IPS-15b (cell line): Measurements from ENCODE around the gene RBM45.

ENCODE experiments used
- H3K27me3 ChIP-seq: one replicate; pipeline ENCODE4 v1.6.1; 2013; ENCODE audit warnings: low read length; ENCODE audit not compliant: control insufficient read depth, insufficient read depth
- H3K36me3 ChIP-seq: one replicate; pipeline ENCODE4 v1.6.1; 2013; ENCODE audit warnings: low read length; ENCODE audit not compliant: control insufficient read depth, insufficient read depth
- H3K4me1 ChIP-seq: one replicate; pipeline ENCODE4 v1.6.1; 2013; ENCODE audit warnings: mild to moderate bottlenecking, low read length; ENCODE audit not compliant: control insufficient read depth, insufficient read depth
- H3K4me3 ChIP-seq: one replicate; pipeline ENCODE4 v1.5.1; 2013; ENCODE audit warnings: low read depth, low read length
- H3K9ac ChIP-seq: one replicate; pipeline ENCODE4 v1.6.1; 2013; ENCODE audit warnings: low read depth, mild to moderate bottlenecking, low read length
- H3K9me3 ChIP-seq: one replicate; pipeline ENCODE4 v1.6.1; 2013; ENCODE audit warnings: mild to moderate bottlenecking, low read length; ENCODE audit not compliant: control insufficient read depth, insufficient read depth

The RBM45 gene

DNA sequence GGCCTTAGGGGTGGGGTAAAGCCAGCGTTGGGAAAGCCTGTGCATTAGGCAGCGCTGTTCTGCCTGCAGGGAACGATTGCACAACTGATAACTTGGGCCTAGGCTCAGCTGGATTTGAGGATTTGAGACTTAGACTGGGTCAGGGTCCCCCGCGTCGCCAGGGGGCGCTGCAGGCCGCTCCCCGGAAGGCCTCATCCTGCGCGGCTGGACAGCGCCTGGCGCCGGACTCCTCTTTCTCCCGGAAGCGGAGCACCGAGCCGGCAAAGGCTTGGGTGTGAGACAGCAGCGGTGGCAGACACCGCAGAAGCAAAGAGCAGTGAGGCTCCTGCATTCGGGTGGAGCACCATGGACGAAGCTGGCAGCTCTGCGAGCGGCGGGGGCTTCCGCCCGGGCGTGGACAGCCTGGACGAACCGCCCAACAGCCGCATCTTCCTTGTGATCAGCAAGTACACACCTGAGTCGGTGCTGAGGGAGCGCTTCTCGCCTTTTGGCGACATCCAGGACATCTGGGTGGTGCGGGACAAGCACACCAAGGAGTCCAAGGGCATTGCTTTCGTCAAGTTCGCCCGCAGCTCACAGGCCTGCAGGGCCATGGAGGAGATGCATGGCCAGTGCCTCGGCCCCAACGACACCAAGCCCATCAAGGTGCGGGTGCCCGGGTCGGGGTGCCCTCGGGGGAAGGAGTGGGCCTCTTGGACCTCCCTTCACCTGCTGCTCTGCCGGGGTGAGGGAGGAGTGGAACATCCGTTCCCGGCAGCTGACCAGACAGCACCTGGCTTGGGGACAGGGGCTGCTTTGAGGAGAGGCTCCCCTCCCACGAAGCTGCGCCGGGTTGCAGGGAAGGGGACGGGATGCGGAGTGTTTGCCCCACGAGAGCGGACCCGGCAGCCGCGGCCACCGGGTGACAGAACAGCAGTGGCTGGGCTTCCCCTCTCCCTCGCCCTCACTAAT, at the start of gene RBM45:
Gene RBM45, plus strand, starts transcription at position 236 of the 951 bp plus-strand sequence. Its CDS starts 110 bp downstream, at position 346.
- H3K4me3 ChIP-seq: peak within 1 kb of the TSS; percentile 98
- peak within 1 kb of the TSS; percentile 81 for H3K9ac ChIP-seq
- H3K27me3 ChIP-seq: no peaks in the 10 kb centered on the region
- no peaks in the 10 kb centered on the region for H3K4me1 ChIP-seq
- no peaks in the 10 kb centered on the region for H3K36me3 ChIP-seq
- no peaks in the 10 kb centered on the region for H3K9me3 ChIP-seq

DNA sequence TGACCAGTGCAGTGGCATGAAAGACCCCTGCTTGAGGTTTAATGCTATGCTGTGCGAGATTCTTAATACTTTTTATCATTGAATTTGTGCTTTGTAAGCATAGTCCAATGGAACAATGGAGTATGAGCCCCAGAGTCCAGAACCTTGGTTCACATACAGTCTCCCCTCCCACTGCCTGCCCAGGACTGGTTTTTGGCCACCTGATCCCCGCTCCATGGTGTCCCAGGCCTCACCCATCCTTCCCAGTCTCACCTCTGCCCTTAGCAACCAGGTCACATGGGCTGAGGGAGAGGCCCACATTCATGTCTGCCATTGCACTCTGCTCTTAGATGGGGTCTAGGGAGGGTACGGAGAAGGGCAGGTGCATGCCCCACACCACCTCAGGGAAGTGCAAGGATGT, 45.9 kb upstream of the RBM45 start:
- Histone ChIP-seq H3K27me3 (peaks cover 7% of the 10 kb centered on the region), H3K9ac (no peak overlapping the region), H3K4me1 (no peaks in the 10 kb centered on the region), H3K9me3 (no peaks in the 10 kb centered on the region), H3K36me3 (no peaks in the 10 kb centered on the region), H3K4me3 (no peak overlapping the region)

- Histone ChIP-seq H3K36me3 (no peaks in the 10 kb centered on the region), H3K9me3 (no peaks in the 10 kb centered on the region), H3K4me3 (no peak overlapping the region), H3K9ac (no peak overlapping the region), H3K27me3 (peaks cover 15% of the 10 kb centered on the region), H3K4me1 (no peaks in the 10 kb centered on the region)
These were observed 45.2 kb upstream of the RBM45 start for GRCh38 chr2:178066890-178067669.

DNA sequence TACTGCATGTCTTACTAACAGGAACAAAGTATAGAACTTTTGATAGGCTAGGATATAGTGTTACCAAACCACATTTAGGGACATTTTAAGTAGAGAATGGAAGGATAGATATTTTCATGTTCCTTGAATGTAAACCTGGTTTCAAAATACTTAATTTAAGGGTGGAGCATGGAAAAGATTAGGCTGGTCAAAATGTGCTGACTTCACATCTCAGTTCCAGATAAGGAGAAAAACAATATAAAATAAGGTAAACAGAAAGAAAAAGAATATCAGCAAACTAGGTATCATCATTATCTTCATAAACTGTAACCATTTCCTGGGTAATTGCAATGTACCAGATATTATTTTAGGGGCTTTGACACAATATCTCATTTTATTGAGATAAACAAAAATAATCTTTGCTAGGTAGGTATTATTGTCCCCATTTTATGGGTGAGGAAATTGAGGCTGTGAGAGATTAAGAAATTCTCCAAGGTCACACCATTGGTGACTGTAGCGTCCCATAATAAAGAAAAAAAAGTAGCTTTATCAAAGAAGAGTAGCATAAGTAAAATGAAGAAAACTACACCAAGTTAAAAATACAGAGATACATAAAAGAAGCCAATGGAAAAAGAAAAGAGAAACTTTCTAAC, 43.3 kb upstream of the RBM45 start:
- Histone ChIP-seq H3K9ac (no peak overlapping the region), H3K36me3 (no peaks in the 10 kb centered on the region), H3K4me1 (no peaks in the 10 kb centered on the region), H3K27me3 (peaks cover 28% of the 10 kb centered on the region), H3K4me3 (no peak overlapping the region), H3K9me3 (no peaks in the 10 kb centered on the region)

- H3K4me3 ChIP-seq: no peak overlapping the region
- no peak overlapping the region for H3K9ac ChIP-seq
- no peaks in the 10 kb centered on the region for H3K4me1 ChIP-seq
- no peaks in the 10 kb centered on the region for H3K9me3 ChIP-seq
- H3K36me3 ChIP-seq: no peaks in the 10 kb centered on the region
- peaks cover 34% of the 10 kb centered on the region for H3K27me3 ChIP-seq
These were observed 42.7 kb upstream of the RBM45 start for GRCh38 chr2:178069551-178069950.

- H3K4me3 ChIP-seq: no peak overlapping the region
- H3K9ac ChIP-seq: no peak overlapping the region
- no peaks in the 10 kb centered on the region for H3K9me3 ChIP-seq
- H3K27me3 ChIP-seq: peaks cover 38% of the 10 kb centered on the region
- H3K36me3 ChIP-seq: no peaks in the 10 kb centered on the region
- H3K4me1 ChIP-seq: no peaks in the 10 kb centered on the region
These were observed 41.4 kb upstream of the RBM45 start for GRCh38 chr2:178070824-178071223.

GRCh38 chr2:178072000-178072382, 40.2 kb upstream of the RBM45 start:
- Histone ChIP-seq H3K4me1 (no peaks in the 10 kb centered on the region), H3K36me3 (no peaks in the 10 kb centered on the region), H3K9ac (no peak overlapping the region), H3K4me3 (peak overlapping the region; percentile 63), H3K9me3 (no peaks in the 10 kb centered on the region), H3K27me3 (peaks cover 38% of the 10 kb centered on the region)

DNA sequence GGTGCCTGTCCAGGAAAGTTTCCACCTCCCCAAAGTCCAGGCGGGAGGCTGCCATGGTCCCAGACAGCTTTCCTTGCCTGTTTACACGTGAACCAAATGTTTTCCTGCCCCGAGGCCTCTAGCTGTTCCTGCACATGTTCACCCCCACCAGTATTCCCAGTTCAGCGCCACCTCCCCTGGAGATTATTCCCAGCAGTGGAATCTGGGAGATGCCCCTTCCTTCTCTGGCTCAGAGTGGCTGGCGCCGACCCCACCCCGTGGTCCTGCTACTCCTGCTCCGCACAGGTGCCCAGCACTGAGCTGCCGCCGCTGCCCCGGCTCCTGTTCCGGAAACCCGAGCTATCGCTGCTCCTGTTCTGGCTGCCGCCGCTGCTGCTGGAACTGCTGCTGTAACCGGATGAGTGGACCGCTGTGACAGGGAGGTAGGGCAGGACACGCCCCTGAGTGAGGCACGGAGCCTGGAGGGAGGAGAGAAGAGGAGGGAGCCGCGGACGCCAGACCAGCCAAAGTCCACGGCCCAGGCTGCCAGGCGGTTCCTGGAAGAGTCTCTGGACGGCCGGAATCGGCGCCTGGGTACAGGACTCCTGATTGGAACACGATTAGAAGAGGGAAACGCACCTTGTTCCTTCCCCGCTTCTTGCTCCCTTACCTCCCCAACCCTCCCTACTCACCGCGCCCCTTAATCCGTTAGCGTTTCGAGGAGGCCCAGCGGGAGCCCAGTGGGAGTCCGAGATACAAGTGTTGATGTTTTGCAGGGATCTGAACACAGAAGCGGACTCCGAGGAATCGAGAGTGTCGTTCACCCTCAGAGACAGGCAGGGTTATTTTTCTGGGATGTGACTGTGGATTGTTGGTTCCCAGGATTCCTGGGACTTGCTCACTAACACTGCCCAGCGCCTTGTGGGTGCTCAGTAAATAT, 39.6 kb upstream of the RBM45 start, which contains the start of gene PDE11A:
Gene PDE11A, minus strand, starts transcription at position 395 of the 919 bp plus-strand sequence. Its CDS starts 340 bp downstream, at position 55.
- peak within 1 kb of the TSS; percentile 51 for H3K9ac ChIP-seq
- peak within 1 kb of the TSS; percentile 63 for H3K4me3 ChIP-seq
- H3K36me3 ChIP-seq: no peaks in the 10 kb centered on the region
- H3K27me3 ChIP-seq: peaks cover 38% of the 10 kb centered on the region
- no peaks in the 10 kb centered on the region for H3K9me3 ChIP-seq
- no peaks in the 10 kb centered on the region for H3K4me1 ChIP-seq

GRCh38 chr2:178074123-178075005, 37.9 kb upstream of the RBM45 start:
- Histone ChIP-seq H3K4me1 (no peaks in the 10 kb centered on the region), H3K36me3 (no peaks in the 10 kb centered on the region), H3K9me3 (no peaks in the 10 kb centered on the region), H3K4me3 (no peak overlapping the region), H3K27me3 (peaks cover 38% of the 10 kb centered on the region), H3K9ac (no peak overlapping the region)

GRCh38 chr2:178075006-178075326, 37.3 kb upstream of the RBM45 start:
- H3K9me3 ChIP-seq: no peaks in the 10 kb centered on the region
- H3K4me1 ChIP-seq: no peaks in the 10 kb centered on the region
- H3K9ac ChIP-seq: no peak overlapping the region
- H3K27me3 ChIP-seq: peaks cover 38% of the 10 kb centered on the region
- H3K36me3 ChIP-seq: no peaks in the 10 kb centered on the region
- no peak overlapping the region for H3K4me3 ChIP-seq
